Keratinocyte (primary cell): ENCODE results near the gene VPS41. TPM values are rescaled to one million over a fixed set of nuclear protein-coding genes. Genes with fewer than 3 reads are reported as not detected.

Experiments
- DNase-seq: peaks from one replicate; pipeline ENCODE4 v3.0.0-alpha.2; 2011; ENCODE audit warnings: low read depth, missing footprints, low spot score
- FAIRE-seq: peaks from 2 replicates; lab custom pipeline; 2011; peaks lifted over from hg19 to GRCh38; lab: Jason Lieb, UNC
- H2AFZ ChIP-seq: 2 replicates; pipeline ENCODE4 v1.6.0; 2012; ENCODE audit warnings: low read length, control low read depth, inconsistent platforms; ENCODE audit not compliant: control insufficient read depth
- H3K27ac ChIP-seq: 2 replicates; pipeline ENCODE4 v1.5.1; 2011; ENCODE audit warnings: low read length; ENCODE audit not compliant: control insufficient read depth, insufficient read depth
- H3K27me3 ChIP-seq: 3 replicates; pipeline ENCODE4 v1.6.0; 2011; ENCODE audit warnings: low read length; ENCODE audit not compliant: control insufficient read depth, insufficient read depth; ENCODE audit errors: extremely low read depth
- H3K36me3 ChIP-seq, 2 experiments: 2 replicates in 1 of 2; 3 replicates in 1 of 2; pipeline ENCODE4 v1.5.1; 2011; ENCODE audit warnings: low read length in 2 of 2, mild to moderate bottlenecking in 1 of 2; ENCODE audit not compliant: control insufficient read depth in 2 of 2, insufficient read depth in 2 of 2; ENCODE audit errors: extremely low read depth in 1 of 2
- H3K4me1 ChIP-seq: 3 replicates; pipeline ENCODE4 v1.5.1; 2011; ENCODE audit warnings: low read length; ENCODE audit not compliant: control insufficient read depth, insufficient read depth; ENCODE audit errors: extremely low read depth
- H3K4me2 ChIP-seq: 3 replicates; pipeline ENCODE4 v1.6.0; 2011; ENCODE audit warnings: low read depth, low read length; ENCODE audit not compliant: control insufficient read depth, insufficient read depth; ENCODE audit errors: extremely low read depth
- H3K4me3 ChIP-seq, 3 experiments: fragments of 200-600 bp in 1 of 3; sonication (generic) in 1 of 3; 2 replicates in 2 of 3; 3 replicates in 1 of 3; pipeline ENCODE4 v1.5.1; 2011 to 2016; ENCODE audit warnings: low read length in 3 of 3, mild to moderate bottlenecking in 3 of 3, control low read depth in 2 of 3, inconsistent platforms in 1 of 3, low read depth in 1 of 3, mixed read lengths in 1 of 3, mixed run types in 1 of 3, moderate library complexity in 1 of 3; ENCODE audit not compliant: control insufficient read depth in 2 of 3, insufficient read depth in 2 of 3; ENCODE audit errors: extremely low read depth in 1 of 3
- H3K79me2 ChIP-seq: 2 replicates; pipeline ENCODE4 v1.6.0; 2012; ENCODE audit warnings: low read length; ENCODE audit not compliant: control insufficient read depth, insufficient read depth
- H3K9ac ChIP-seq: 3 replicates; pipeline ENCODE4 v1.6.0; 2011; ENCODE audit warnings: low read length; ENCODE audit not compliant: control insufficient read depth, insufficient read depth; ENCODE audit errors: extremely low read depth
- H3K9me1 ChIP-seq: 3 replicates; pipeline ENCODE4 v1.6.0; 2011; ENCODE audit warnings: low read length; ENCODE audit not compliant: control insufficient read depth, insufficient read depth; ENCODE audit errors: extremely low read depth
- H3K9me3 ChIP-seq: 2 replicates; pipeline ENCODE4 v1.5.1; 2012; ENCODE audit warnings: low read depth, low read length; ENCODE audit not compliant: control insufficient read depth
- H4K20me1 ChIP-seq: 3 replicates; pipeline ENCODE4 v1.6.0; 2011; ENCODE audit warnings: low read length; ENCODE audit not compliant: control insufficient read depth, insufficient read depth; ENCODE audit errors: extremely low read depth
- CTCF ChIP-seq, 3 experiments: IDR thresholded peaks in 1 of 3; conservative IDR thresholded peaks in 1 of 3; optimal IDR thresholded peaks in 1 of 3; 2 replicates in 2 of 3; 3 replicates in 1 of 3; pipeline versions ENCODE3 to v1.5.1; 2011; ENCODE audit warnings: low read length in 3 of 3, mild to moderate bottlenecking in 3 of 3, moderate library complexity in 2 of 3, control low read depth in 1 of 3, inconsistent platforms in 1 of 3; ENCODE audit not compliant: insufficient read depth in 2 of 3; ENCODE audit errors: extremely low read depth in 1 of 3
- EZH2 ChIP-seq: IDR thresholded peaks from one replicate; pipeline ENCODE4 v1.6.1; 2012; ENCODE audit warnings: inconsistent platforms, mild to moderate bottlenecking, low read length, moderate library complexity
- dilution Hi-C: fragments of 300-500 bp; cut with MboI; formaldehyde crosslinking; loops from one replicate; pipeline ENCODE4 v1.7.0; 2020; ENCODE audit warnings: low sequenced_read_pairs; ENCODE audit not compliant: extremely low pct_ligation_motif_present
- polyA plus RNA-seq, 5 experiments: library from polyadenylated mRNA; depleted of rRNA in 3 of 5; stranded (reverse) in 3 of 5; stranded (forward) in 1 of 5; unstranded in 1 of 5; fragments of >200 nt; gene quantifications; 1 replicate in 1 of 5; 2 replicates in 3 of 5; 3 replicates in 1 of 5; pipeline versions ENCODE4 v1.2.1 to v1.2.3, GENCODE V29; 2011 to 2012; ENCODE audit warnings: missing spikeins in 2 of 5, low read depth in 1 of 5, low replicate concordance in 1 of 5

VPS41 gene
- polyA plus RNA-seq, 1 donor (not counting 4 experiments of a cell fraction or from before 2014, with no cell fraction given) = 38.1 TPM

DNA sequence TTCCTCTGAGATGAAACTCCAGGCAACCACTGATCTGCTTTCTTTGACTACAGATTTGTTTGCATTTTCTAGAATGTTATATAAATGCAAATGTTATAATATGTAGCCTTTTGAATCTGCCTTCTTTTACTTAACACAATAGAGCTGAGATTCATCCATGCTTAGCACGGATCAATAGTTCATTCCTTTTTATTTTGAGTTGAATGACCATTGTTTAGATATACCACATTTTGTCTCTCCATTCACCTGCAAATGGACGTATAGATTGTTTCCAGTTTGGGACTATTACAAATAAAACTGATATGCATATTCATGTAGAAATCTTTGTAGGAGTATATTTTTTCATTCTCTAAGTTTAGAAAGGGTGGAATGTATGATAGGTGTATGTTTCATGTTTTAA is 57.7 kb downstream of the VPS41 start:
- H3K4me2 ChIP-seq = no peak overlapping the region
- DNase-seq = no peak

GRCh38 chr7:38846280-38846679 is 62.7 kb downstream of the VPS41 start:
- TF ChIP-seq EZH2 = no peak
- Histone ChIP-seq H3K9me1 (no peaks in the 10 kb centered on the region), H3K4me3 (no peak overlapping the region), H2AFZ (no peak overlapping the region), H3K4me2 (no peak overlapping the region), H3K4me1 (no peaks in the 10 kb centered on the region), H3K36me3 (peaks cover 0 to 3% of the 10 kb centered on the region in 2 experiments), H3K27ac (no peak overlapping the region), H3K9ac (no peak overlapping the region), H3K27me3 (no peaks in the 10 kb centered on the region), H3K9me3 (no peaks in the 10 kb centered on the region), H3K79me2 (no peaks in the 10 kb centered on the region), H4K20me1 (no peaks in the 10 kb centered on the region)
- FAIRE-seq = no peak
- dilution Hi-C loops = no loop called here
- no peak for DNase-seq

More for the DNA sequence above, 57.7 kb downstream of the VPS41 start:
- peaks cover 0 to 3% of the 10 kb centered on the region in 2 experiments for H3K36me3 ChIP-seq
- H3K9me3 ChIP-seq = no peaks in the 10 kb centered on the region
- no peak overlapping the region for H2AFZ ChIP-seq
- no peak for TF ChIP-seq CTCF (optimal IDR thresholded peaks at IDR 0.05 in 1 of 3, IDR thresholded peaks at IDR 0.05 in 1 of 3, conservative IDR thresholded peaks at IDR 0.05 in 1 of 3; ENCODE audit: extremely low read depth in 1 of 3, insufficient read depth in 2 of 3, low read length in 3 of 3)
- TF ChIP-seq EZH2 = no peak
- no peak overlapping the region for H3K9ac ChIP-seq
- no peak overlapping the region for H3K4me3 ChIP-seq
- dilution Hi-C loops = no loop called here
- no peak overlapping the region for H3K27ac ChIP-seq
- no peaks in the 10 kb centered on the region for H3K79me2 ChIP-seq
- no peaks in the 10 kb centered on the region for H3K4me1 ChIP-seq
- H3K27me3 ChIP-seq = no peaks in the 10 kb centered on the region
- no peaks in the 10 kb centered on the region for H3K9me1 ChIP-seq
- no peak for FAIRE-seq
- H4K20me1 ChIP-seq = no peaks in the 10 kb centered on the region

DNA sequence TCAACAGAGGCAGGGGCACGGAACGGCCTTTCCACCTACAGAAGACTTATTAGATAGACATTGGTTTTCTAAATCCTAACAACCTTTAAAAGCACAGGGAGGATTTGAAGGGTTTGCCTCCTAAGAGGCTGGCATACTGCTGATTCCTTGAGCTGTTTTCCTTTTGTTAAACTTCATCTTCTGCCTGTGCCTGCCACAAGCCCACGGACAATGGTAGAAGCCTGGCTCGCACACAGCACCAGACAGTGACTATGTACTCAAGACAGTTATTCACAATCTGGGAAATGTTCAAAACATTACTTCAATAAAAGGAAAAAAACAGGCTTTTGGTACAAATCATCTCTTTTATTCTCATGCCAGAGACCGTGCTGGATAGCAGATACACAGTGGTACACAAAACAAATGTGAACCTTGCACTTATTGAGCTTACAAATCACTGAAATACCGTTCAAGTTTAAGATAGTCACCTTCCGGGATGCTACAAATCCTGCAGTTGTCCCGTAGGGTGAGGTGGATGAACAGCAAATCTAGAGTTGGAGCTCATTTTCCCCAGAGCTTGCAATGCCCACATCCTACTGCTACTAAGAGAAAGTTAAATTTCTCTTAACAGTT is 63.9 kb downstream of the VPS41 start:
- Histone ChIP-seq H3K9ac (no peak overlapping the region), H3K4me1 (no peaks in the 10 kb centered on the region), H4K20me1 (no peaks in the 10 kb centered on the region), H2AFZ (no peak overlapping the region), H3K4me3 (no peak overlapping the region), H3K79me2 (no peaks in the 10 kb centered on the region), H3K9me3 (no peaks in the 10 kb centered on the region), H3K27me3 (no peaks in the 10 kb centered on the region), H3K9me1 (no peaks in the 10 kb centered on the region), H3K27ac (no peak overlapping the region), H3K4me2 (no peak overlapping the region), H3K36me3 (peaks cover 0 to 3% of the 10 kb centered on the region in 2 experiments)
- TF ChIP-seq CTCF (optimal IDR thresholded peaks at IDR 0.05 in 1 of 3, IDR thresholded peaks at IDR 0.05 in 1 of 3, conservative IDR thresholded peaks at IDR 0.05 in 1 of 3; ENCODE audit: extremely low read depth in 1 of 3, insufficient read depth in 2 of 3, low read length in 3 of 3) (no peak), EZH2 (no peak)
- FAIRE-seq (no peak), DNase-seq (no peak)
- dilution Hi-C loops = no loop called here
